Transverse colon (tissue), 3 donors: ENCODE results near the gene DNHD1.

Source experiments
- CTCF ChIP-seq, 5 experiments: fragments of 200-600 bp in 3 of 5; fragments of 450-650 bp in 2 of 5; sonication (generic) in 3 of 5; IDR thresholded peaks; 1 replicate in 2 of 5; 2 replicates in 3 of 5; pipeline ENCODE4 v1.5.1; 2016 to 2017; ENCODE audit warnings: antibody characterized with exemption in 5 of 5, inconsistent platforms in 3 of 5, mild to moderate bottlenecking in 2 of 5, moderate library complexity in 1 of 5
- POLR2A ChIP-seq: fragments of 450-650 bp; IDR thresholded peaks from one replicate; pipeline ENCODE4 v1.6.1; 2016; ENCODE audit warnings: antibody characterized with exemption, mild to moderate bottlenecking, moderate library complexity

DNA sequence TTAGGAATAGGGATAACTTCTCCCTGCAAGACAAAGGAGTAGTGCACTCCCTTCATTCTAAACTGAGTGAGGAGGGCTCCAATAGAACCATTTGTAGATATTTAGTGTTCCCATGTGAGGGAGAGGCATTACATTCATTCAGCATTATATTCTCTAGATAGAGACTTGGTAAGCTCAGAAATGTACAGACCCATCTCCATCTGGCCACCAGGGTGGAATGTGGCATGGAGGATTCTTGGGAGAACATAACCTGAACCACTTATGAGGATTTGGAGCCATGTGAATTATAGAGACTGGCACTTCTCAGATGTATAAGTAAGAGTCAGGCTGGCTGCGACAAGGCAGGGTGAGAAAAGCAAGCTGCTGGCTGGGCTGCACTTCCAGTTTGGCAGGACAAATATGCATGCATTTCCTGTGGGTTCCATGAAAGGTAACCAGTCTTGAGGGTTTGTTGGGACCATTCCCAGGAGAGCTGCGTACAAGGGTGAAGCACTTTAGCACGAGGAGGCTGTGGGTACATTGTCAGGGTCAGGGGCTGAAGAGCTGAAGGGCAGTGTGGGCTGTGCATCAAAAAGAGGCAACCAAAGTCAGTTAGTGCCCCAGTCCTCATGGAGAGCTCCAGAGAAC lies 97.2 kb downstream of the DNHD1 start:
- TF ChIP-seq POLR2A (no peak), CTCF (IDR thresholded peaks at IDR 0.05) (no peak)
